ENCODE results near the gene SLC46A2.

The SLC46A2 gene

DNA sequence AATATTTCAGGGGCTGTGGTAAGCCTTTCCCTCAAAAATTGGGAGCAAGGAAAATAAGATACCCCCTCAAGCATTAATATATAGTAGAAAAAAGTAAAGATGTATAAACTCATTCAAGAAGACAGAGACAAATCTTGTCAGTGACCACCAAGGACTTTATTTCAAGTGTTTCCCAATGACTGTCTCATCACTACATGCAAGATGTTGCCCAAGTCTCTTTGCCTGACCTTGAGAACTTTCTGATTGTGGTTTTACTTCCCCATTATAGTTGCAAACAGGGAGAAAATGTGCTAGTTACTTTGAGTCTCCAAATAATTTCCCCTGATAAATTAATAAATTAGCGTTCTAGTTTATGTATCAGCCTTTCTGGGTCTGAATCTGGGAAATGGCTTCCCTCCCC, 4.0 kb upstream of the SLC46A2 start:
- Histone ChIP-seq H3K36me3 (no peaks in the 10 kb centered on the region), H3K9me3 (no peaks in the 10 kb centered on the region), H3K27me3 (peaks cover 0 to 13% of the 10 kb centered on the region in 2 donors), H3K4me3 (no peak overlapping the region), H3K27ac (no peak overlapping the region), H3K4me1 (peaks cover 0 to 15% (median 12%) of the 10 kb centered on the region in 4 donors)
- intact Hi-C loops (cut with DNase I; ENCODE audit: low total_unique reads) = no loop called here
- no peak for DNase-seq
- no peak for TF ChIP-seq CTCF (IDR thresholded peaks at IDR 0.05)

- no peaks in the 10 kb centered on the region for H3K36me3 ChIP-seq
- no peaks in the 10 kb centered on the region for H3K9me3 ChIP-seq
- no peak overlapping the region for H3K27ac ChIP-seq
- H3K27me3 ChIP-seq = peaks cover 0 to 15% of the 10 kb centered on the region in 2 donors
- TF ChIP-seq CTCF (IDR thresholded peaks at IDR 0.05) = no peak
- H3K4me1 ChIP-seq = peaks cover 0 to 15% (median 12%) of the 10 kb centered on the region in 4 donors
- no peak overlapping the region for H3K4me3 ChIP-seq
- DNase-seq = no peak
- intact Hi-C loops (cut with DNase I; ENCODE audit: low total_unique reads) = no loop called here
These were observed 3.4 kb upstream of the SLC46A2 start for GRCh38 chr9:112894041-112894440.

DNA sequence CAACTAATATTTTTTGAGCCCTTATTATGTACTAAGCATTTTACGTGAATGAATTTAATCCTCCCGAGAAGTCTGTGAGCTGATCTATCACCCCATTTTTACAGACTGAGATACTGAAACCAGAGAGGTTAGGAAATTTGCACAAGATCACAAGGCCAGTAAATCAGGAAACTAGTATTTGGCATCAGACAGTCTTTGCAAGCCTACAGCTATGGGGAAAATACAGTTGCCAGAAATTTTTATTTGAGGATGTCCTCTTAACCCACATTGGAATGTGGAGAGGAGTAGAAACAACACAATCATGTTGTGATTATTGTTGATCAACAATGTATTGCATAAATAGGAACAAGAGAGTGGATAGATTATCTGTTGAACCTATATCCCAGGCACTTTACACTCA, 2.3 kb upstream of the SLC46A2 start:
- no peaks in the 10 kb centered on the region for H3K36me3 ChIP-seq
- H3K4me3 ChIP-seq = no peak overlapping the region
- peaks cover 0 to 15% (median 12%) of the 10 kb centered on the region in 4 donors for H3K4me1 ChIP-seq
- intact Hi-C loops (cut with DNase I; ENCODE audit: low total_unique reads) = no loop called here
- no peak for TF ChIP-seq CTCF (IDR thresholded peaks at IDR 0.05)
- DNase-seq = no peak
- no peak overlapping the region for H3K27ac ChIP-seq
- no peaks in the 10 kb centered on the region for H3K9me3 ChIP-seq
- H3K27me3 ChIP-seq = peaks cover 0 to 17% of the 10 kb centered on the region in 2 donors

GRCh38 chr9:112891521-112891920, 845 bp upstream of the SLC46A2 start:
- no peak for DNase-seq
- peaks cover 0 to 17% of the 10 kb centered on the region in 2 donors for H3K27me3 ChIP-seq
- intact Hi-C loops (cut with DNase I; ENCODE audit: low total_unique reads) = no loop called here
- no peak for TF ChIP-seq CTCF (IDR thresholded peaks at IDR 0.05)
- no peaks in the 10 kb centered on the region for H3K9me3 ChIP-seq
- no peak overlapping the region for H3K4me3 ChIP-seq
- no peaks in the 10 kb centered on the region for H3K36me3 ChIP-seq
- H3K4me1 ChIP-seq = peaks cover 0 to 15% (median 12%) of the 10 kb centered on the region in 4 donors
- H3K27ac ChIP-seq = no peak overlapping the region

GRCh38 chr9:112887381-112887780, 3.3 kb downstream of the SLC46A2 start:
- intact Hi-C loops (cut with DNase I; ENCODE audit: low total_unique reads) = no loop called here
- DNase-seq = no peak
- H3K4me3 ChIP-seq = no peak overlapping the region
- no peak for TF ChIP-seq CTCF (IDR thresholded peaks at IDR 0.05)
- no peaks in the 10 kb centered on the region for H3K9me3 ChIP-seq
- peaks cover 0 to 15% (median 12%) of the 10 kb centered on the region in 4 donors for H3K4me1 ChIP-seq
- H3K27me3 ChIP-seq = peaks cover 0 to 17% of the 10 kb centered on the region in 2 donors
- H3K36me3 ChIP-seq = no peaks in the 10 kb centered on the region
- H3K27ac ChIP-seq = no peak overlapping the region

- intact Hi-C loops (cut with DNase I; ENCODE audit: low total_unique reads) = no loop called here
- Histone ChIP-seq H3K4me3 (no peak overlapping the region), H3K4me1 (peaks cover 0 to 15% (median 12%) of the 10 kb centered on the region in 4 donors), H3K27me3 (peaks cover 0 to 17% of the 10 kb centered on the region in 2 donors), H3K9me3 (no peaks in the 10 kb centered on the region), H3K36me3 (peaks cover 0 to 2% (median 0%) of the 10 kb centered on the region in 3 donors), H3K27ac (no peak overlapping the region)
- DNase-seq = no peak
- no peak for TF ChIP-seq CTCF (IDR thresholded peaks at IDR 0.05)
These were observed 4.3 kb downstream of the SLC46A2 start for GRCh38 chr9:112886351-112886750.

Measured in tibial artery (tissue), 4 donors.